Esophagus muscularis mucosa (tissue), 4 donors: ENCODE data around the gene MAST3. TPM values are rescaled to one million over a fixed set of nuclear protein-coding genes. Genes with fewer than 3 reads are reported as not detected.

Experiments used
- DNase-seq: peaks from one replicate; pipeline ENCODE4 v3.0.0-alpha.2; 2017; ENCODE audit errors: extremely low spot score
- H3K27ac ChIP-seq, 4 donors: fragments of 200-600 bp; sonication (generic); replicated peaks in 1 of 4; 1 replicate in 3 of 4; 2 replicates in 1 of 4; pipeline ENCODE4 v1.5.1; 2016 to 2019; ENCODE audit warnings: mild to moderate bottlenecking in 1 of 4
- H3K27me3 ChIP-seq, 4 donors: fragments of 200-600 bp; sonication (generic); one replicate each; pipeline versions ENCODE4 v1.5.1 to v1.6.0; 2016 to 2019
- H3K36me3 ChIP-seq, 4 donors: fragments of 200-600 bp; sonication (generic); one replicate each; pipeline ENCODE4 v1.5.1; 2016 to 2019
- H3K4me1 ChIP-seq, 4 donors: fragments of 200-600 bp; sonication (generic); one replicate each; pipeline ENCODE4 v1.5.1; 2016 to 2019
- H3K4me3 ChIP-seq, 4 donors: fragments of 200-600 bp; sonication (generic); 1 replicate in 2 of 4; 2 replicates in 2 of 4; pipeline ENCODE4 v1.5.1; 2016 to 2019; ENCODE audit warnings: mild to moderate bottlenecking in 4 of 4, moderate library complexity in 1 of 4
- H3K9me3 ChIP-seq, 4 donors: fragments of 200-600 bp; sonication (generic); 1 replicate in 3 of 4; 2 replicates in 1 of 4; pipeline ENCODE4 v1.5.1; 2016 to 2019
- CTCF ChIP-seq, 3 experiments: fragments of 200-600 bp in 2 of 3; fragments of 450-650 bp in 1 of 3; sonication (generic) in 2 of 3; IDR thresholded peaks; one replicate each; pipeline ENCODE4 v1.5.1; 2017 to 2019; ENCODE audit warnings: antibody characterized with exemption in 3 of 3, mild to moderate bottlenecking in 2 of 3, moderate library complexity in 1 of 3
- EP300 ChIP-seq: sonication (generic); formaldehyde crosslinking; IDR thresholded peaks from one replicate; pipeline ENCODE4 v1.6.1; 2017; ENCODE audit warnings: antibody characterized with exemption
- POLR2A ChIP-seq: fragments of 450-650 bp; IDR thresholded peaks from one replicate; pipeline ENCODE4 v1.6.1; 2017; ENCODE audit warnings: antibody characterized with exemption, moderate library complexity, mild to moderate bottlenecking, low read depth
- POLR2AphosphoS5 ChIP-seq, 2 donors: sonication (generic); formaldehyde crosslinking; IDR thresholded peaks; one replicate each; pipeline ENCODE4 v1.6.1; 2017; ENCODE audit warnings: antibody characterized with exemption in 2 of 2
- WGBS: methylation state at CpG from one replicate; pipeline ENCODE4 v1.1.5; 2018; 5-methylcytosine and 5-hydroxymethylcytosine counted together
- intact Hi-C: fragments of 100-400 bp; cut with DNase I; formaldehyde crosslinking; loops from one replicate; pipeline ENCODE4 v1.15.1; 2023
- total RNA-seq, 4 donors: library from RNA; depleted of rRNA; stranded (reverse); fragments of >200 nt; gene quantifications; one replicate each; pipeline versions ENCODE4 v1.1.0 to v1.2.1, GENCODE V29; 2016

The MAST3 gene
- total RNA-seq, 4 donors from 2014 or later, result 5.0 to 8.5 (median 6.4) TPM

- TF ChIP-seq POLR2AphosphoS5 (IDR thresholded peaks at IDR 0.05), result no peak
- no peak for TF ChIP-seq EP300
- no peak for TF ChIP-seq POLR2A
- TF ChIP-seq CTCF (IDR thresholded peaks at IDR 0.05), result no peak
- Histone ChIP-seq H3K4me1 (peaks cover 14 to 17% (median 16%) of the 10 kb centered on the region in 4 donors), H3K27me3 (peaks cover 0 to 17% (median 0%) of the 10 kb centered on the region in 4 donors), H3K27ac (no peak overlapping the region), H3K4me3 (no peak overlapping the region), H3K9me3 (no peaks in the 10 kb centered on the region), H3K36me3 (no peaks in the 10 kb centered on the region)
- no peak for DNase-seq
- 54% methylated on average over 8 of the region's 8 CpGs for WGBS
- intact Hi-C loops, result loop anchor here (10.0 kb wide), 1 partner anchor 117 kb away; no protein-coding TSS in a partner anchor
These were observed 35.5 kb upstream of the MAST3 start for GRCh38 chr19:18062028-18062427.

GRCh38 chr19:18063463-18063862 is 34.1 kb upstream of the MAST3 start:
- H3K36me3 ChIP-seq, result no peaks in the 10 kb centered on the region
- no peaks in the 10 kb centered on the region for H3K9me3 ChIP-seq
- no peak for DNase-seq
- intact Hi-C loops, result loop anchor here (10.0 kb wide), 1 partner anchor 119 kb away; no protein-coding TSS in a partner anchor
- H3K27ac ChIP-seq, result no peak overlapping the region
- TF ChIP-seq POLR2A (no peak), POLR2AphosphoS5 (IDR thresholded peaks at IDR 0.05) (no peak), EP300 (no peak), CTCF (IDR thresholded peaks at IDR 0.05) (no peak)
- WGBS, result 80% methylated on average over 5 of the region's 5 CpGs
- peaks cover 0 to 17% (median 0%) of the 10 kb centered on the region in 4 donors for H3K27me3 ChIP-seq
- H3K4me1 ChIP-seq, result peaks cover 3 to 5% (median 3%) of the 10 kb centered on the region in 4 donors
- no peak overlapping the region for H3K4me3 ChIP-seq

GRCh38 chr19:18065173-18065495 is 32.4 kb upstream of the MAST3 start:
- 80% methylated on average over 1 of the region's 1 CpG for WGBS
- no peak for DNase-seq
- intact Hi-C loops, result loop anchor here (10.0 kb wide), 1 partner anchor 120 kb away; no protein-coding TSS in a partner anchor
- H3K4me3 ChIP-seq, result no peak overlapping the region
- no peak for TF ChIP-seq EP300
- no peak for TF ChIP-seq POLR2AphosphoS5 (IDR thresholded peaks at IDR 0.05)
- H3K36me3 ChIP-seq, result no peaks in the 10 kb centered on the region
- H3K27ac ChIP-seq, result no peak overlapping the region
- no peaks in the 10 kb centered on the region for H3K9me3 ChIP-seq
- H3K27me3 ChIP-seq, result peaks cover 0 to 27% (median 0%) of the 10 kb centered on the region in 4 donors
- no peaks in the 10 kb centered on the region for H3K4me1 ChIP-seq

GRCh38 chr19:18068395-18068794 is 29.2 kb upstream of the MAST3 start:
- intact Hi-C loops, result loop anchor here (10.0 kb wide), 1 partner anchor 124 kb away; no protein-coding TSS in a partner anchor
- Histone ChIP-seq H3K4me1 (no peaks in the 10 kb centered on the region), H3K4me3 (no peak overlapping the region), H3K27me3 (peaks cover 0 to 43% (median 0%) of the 10 kb centered on the region in 4 donors), H3K9me3 (no peaks in the 10 kb centered on the region), H3K27ac (no peak overlapping the region), H3K36me3 (no peaks in the 10 kb centered on the region)
- WGBS, result 91% methylated on average over 5 of the region's 5 CpGs
- TF ChIP-seq POLR2A, result no peak
- no peak for DNase-seq

GRCh38 chr19:18069383-18069782 is 28.2 kb upstream of the MAST3 start:
- TF ChIP-seq CTCF (IDR thresholded peaks at IDR 0.05) (no peak), POLR2AphosphoS5 (IDR thresholded peaks at IDR 0.05) (no peak), POLR2A (no peak), EP300 (no peak)
- Histone ChIP-seq H3K36me3 (no peaks in the 10 kb centered on the region), H3K4me3 (no peak overlapping the region), H3K4me1 (no peaks in the 10 kb centered on the region), H3K9me3 (no peaks in the 10 kb centered on the region), H3K27ac (no peak overlapping the region), H3K27me3 (peaks cover 0 to 37% (median 0%) of the 10 kb centered on the region in 4 donors)
- no peak for DNase-seq
- intact Hi-C loops, result loop anchor here (10.0 kb wide), 1 partner anchor 125 kb away; no protein-coding TSS in a partner anchor
- 82% methylated on average over 14 of the region's 15 CpGs for whole genome bisulfite sequencing

- no peaks in the 10 kb centered on the region for H3K36me3 ChIP-seq
- intact Hi-C loops, result no loop called here
- no peak for TF ChIP-seq EP300
- no peak for TF ChIP-seq CTCF (IDR thresholded peaks at IDR 0.05)
- TF ChIP-seq POLR2AphosphoS5 (IDR thresholded peaks at IDR 0.05), result no peak
- H3K4me3 ChIP-seq, result no peak overlapping the region
- H3K27me3 ChIP-seq, result peaks cover 0 to 37% (median 0%) of the 10 kb centered on the region in 4 donors
- 68% methylated on average over 7 of the region's 11 CpGs for WGBS
- H3K4me1 ChIP-seq, result no peaks in the 10 kb centered on the region
- DNase-seq, result no peak
- H3K9me3 ChIP-seq, result no peaks in the 10 kb centered on the region
- H3K27ac ChIP-seq, result no peak overlapping the region
These were observed 27.4 kb upstream of the MAST3 start for GRCh38 chr19:18070181-18070580.
